ENCODE measurements around the gene GOLIM4.

GOLIM4 gene

DNA sequence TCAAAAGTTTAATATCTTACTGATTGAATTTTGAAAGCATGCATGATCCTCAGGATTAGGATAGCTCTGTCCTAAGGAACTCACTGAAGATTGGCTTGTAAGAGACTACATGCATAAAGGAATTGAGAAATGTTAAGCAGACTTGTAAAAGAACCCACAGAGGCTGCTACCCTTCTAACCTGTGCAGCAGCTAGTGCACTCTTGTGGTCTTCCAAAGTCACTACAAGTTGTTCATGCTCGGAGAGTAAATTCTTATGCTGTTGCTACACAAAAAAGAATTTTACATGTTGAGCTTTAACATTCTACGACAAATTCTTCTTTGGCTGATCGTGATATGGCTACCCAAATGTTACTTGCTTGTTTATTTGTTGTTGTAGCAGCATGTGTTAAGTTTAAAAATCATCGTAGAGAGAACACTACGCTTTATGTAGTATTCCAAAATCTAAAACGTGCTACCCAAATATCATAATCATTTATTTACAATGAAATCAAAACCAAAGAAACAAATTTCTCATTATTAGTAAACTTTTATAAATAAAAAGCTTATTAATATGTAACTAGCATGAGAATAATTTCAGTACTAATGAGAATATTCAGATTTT, 55.0 kb downstream of the GOLIM4 start:
- no peak overlapping the region for H3K4me3 ChIP-seq (ENCODE audit: low read depth, low read length)
- TF ChIP-seq CTCF (IDR thresholded peaks at IDR 0.05; ENCODE audit: insufficient read depth, low read depth, low read length, missing control alignments): peak; percentile 40
- DNase-seq (ENCODE audit: low read depth): peak; percentile 52

- no peak for TF ChIP-seq CTCF (IDR thresholded peaks at IDR 0.05; ENCODE audit: insufficient read depth, low read depth, low read length, missing control alignments)
- H3K4me3 ChIP-seq (ENCODE audit: low read depth, low read length): no peak overlapping the region
- no peak for DNase-seq (ENCODE audit: low read depth)
These were observed 58.7 kb downstream of the GOLIM4 start for GRCh38 chr3:168037020-168037419.

DNA sequence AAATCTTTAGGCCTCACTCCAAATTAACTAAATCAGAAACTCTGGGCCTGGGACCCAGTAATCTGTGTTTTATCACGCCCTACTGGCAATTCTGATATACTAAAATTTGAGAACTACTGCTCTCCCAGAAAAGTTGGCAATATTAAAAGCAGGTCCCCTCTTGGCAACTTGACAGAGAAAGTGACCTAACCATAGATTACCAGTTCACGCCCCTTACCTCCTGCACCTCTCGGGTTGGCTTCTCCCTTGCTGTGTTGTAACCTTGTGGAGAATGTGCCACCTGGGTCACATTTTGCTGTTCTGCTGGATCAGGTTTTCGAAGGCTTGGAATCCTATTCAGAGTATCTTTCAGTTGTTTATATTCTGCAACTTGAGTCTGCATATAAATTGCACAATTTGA, 59.1 kb downstream of the GOLIM4 start:
- TF ChIP-seq CTCF (IDR thresholded peaks at IDR 0.05; ENCODE audit: insufficient read depth, low read depth, low read length, missing control alignments): no peak
- DNase-seq (ENCODE audit: low read depth): no peak
- no peak overlapping the region for H3K4me3 ChIP-seq (ENCODE audit: low read depth, low read length)

DNA sequence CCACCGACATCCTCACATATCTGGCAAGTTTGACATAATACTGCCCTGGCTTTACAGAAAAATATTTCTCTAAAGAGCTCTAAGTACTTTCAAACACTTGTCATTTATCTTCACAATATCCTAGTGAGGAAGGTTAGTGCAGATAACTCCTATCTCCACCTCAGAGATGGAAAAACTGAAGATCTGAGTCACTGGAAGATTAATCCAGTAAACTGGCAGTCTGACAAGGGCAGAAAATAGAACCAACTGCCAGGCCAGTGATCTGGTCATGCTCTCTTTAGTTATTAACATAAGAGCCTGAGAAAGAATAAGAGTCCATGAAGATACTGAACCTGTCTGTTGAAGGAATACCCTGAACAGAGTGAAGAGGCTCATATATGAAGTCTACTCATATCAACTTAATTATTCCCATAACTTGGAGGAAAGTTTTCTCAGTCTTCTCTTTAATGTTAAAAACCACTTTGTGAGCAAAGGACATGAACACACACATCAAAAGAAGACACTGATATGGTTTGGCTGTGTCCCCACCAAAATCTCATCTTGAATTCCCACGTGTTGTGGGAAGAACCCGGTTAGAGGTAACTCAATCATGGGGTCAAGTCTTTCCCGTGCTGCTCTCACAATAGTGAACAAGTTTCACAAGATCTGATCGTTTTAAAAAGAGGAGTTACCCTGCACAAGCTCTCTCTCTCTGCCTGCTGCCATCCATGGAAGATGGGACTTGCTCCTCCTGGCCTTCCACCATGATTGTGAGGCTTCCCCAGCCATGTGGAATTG, 61.4 kb downstream of the GOLIM4 start:
- no peak for TF ChIP-seq CTCF (IDR thresholded peaks at IDR 0.05; ENCODE audit: insufficient read depth, low read depth, low read length, missing control alignments)
- no peak overlapping the region for H3K4me3 ChIP-seq (ENCODE audit: low read depth, low read length)
- no peak for DNase-seq (ENCODE audit: low read depth)

- DNase-seq (ENCODE audit: low read depth): no peak
- no peak for TF ChIP-seq CTCF (IDR thresholded peaks at IDR 0.05; ENCODE audit: insufficient read depth, low read depth, low read length, missing control alignments)
- H3K4me3 ChIP-seq (ENCODE audit: low read depth, low read length): no peak overlapping the region
These were observed 65.1 kb downstream of the GOLIM4 start for GRCh38 chr3:168030577-168030976.

DNA sequence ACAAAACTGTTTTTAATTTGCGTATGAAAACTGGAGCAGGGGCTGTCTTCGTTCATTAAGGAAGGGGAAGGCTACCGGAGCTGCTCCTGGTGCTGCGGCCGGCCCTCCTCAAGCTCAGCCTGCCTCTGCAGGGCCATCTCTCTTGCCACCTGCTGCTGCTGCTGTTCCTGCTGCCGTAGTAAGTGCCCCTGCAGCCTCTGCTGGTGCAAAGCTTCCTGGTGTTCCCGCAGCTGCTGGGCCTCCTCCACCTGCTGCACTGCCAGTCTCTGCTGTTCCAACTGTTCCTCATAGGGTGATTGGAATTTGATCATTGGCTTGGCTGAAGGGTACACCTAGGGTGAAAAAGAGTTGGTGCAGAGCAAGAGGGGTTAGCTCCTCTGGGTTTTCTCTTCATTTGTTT, 66.0 kb downstream of the GOLIM4 start:
- H3K4me3 ChIP-seq (ENCODE audit: low read depth, low read length): no peak overlapping the region
- no peak for TF ChIP-seq CTCF (IDR thresholded peaks at IDR 0.05; ENCODE audit: insufficient read depth, low read depth, low read length, missing control alignments)
- no peak for DNase-seq (ENCODE audit: low read depth)
